ENCODE data around the gene SRBD1.

GRCh38 chr2:45458909-45459563 lies 152.0 kb downstream of the SRBD1 start:
- TF ChIP-seq CTCF (IDR thresholded peaks at IDR 0.05 in 2 of 3, conservative IDR thresholded peaks at IDR 0.05 in 1 of 3; ENCODE audit: borderline replicate concordance in 1 of 3, insufficient read depth in 1 of 3, low read depth in 2 of 3, low read length in 2 of 3) (no peak), REST (IDR thresholded peaks at IDR 0.05; ENCODE audit: low read depth) (no peak), POLR2A (IDR thresholded peaks at IDR 0.05; ENCODE audit: borderline replicate concordance, extremely low read depth, insufficient read depth, insufficient read length) (no peak), CEBPB (IDR thresholded peaks at IDR 0.05; ENCODE audit: low read depth) (no peak), EZH2 (IDR thresholded peaks at IDR 0.05) (no peak), SRF (IDR thresholded peaks at IDR 0.05; ENCODE audit: low read depth) (no peak)

Measured in HCT116 (cell line).